Mesenchymal stem cell (in vitro differentiated cells and primary cell): ENCODE data around the gene NDUFA12.

ENCODE experiments used
- DNase-seq: peaks from one replicate; pipeline ENCODE4 v3.0.0-alpha.2; 2013
- H2AFZ ChIP-seq: one replicate; pipeline ENCODE4 v1.6.1; 2013; ENCODE audit warnings: low read depth, mild to moderate bottlenecking, control low read depth, inconsistent platforms, low read length, moderate library complexity
- H2AK5ac ChIP-seq: 2 replicates; pipeline ENCODE4 v1.6.1; 2013; ENCODE audit warnings: low read length, moderate library complexity, mild to moderate bottlenecking, inconsistent platforms; ENCODE audit not compliant: severe bottlenecking
- H2BK120ac ChIP-seq: one replicate; pipeline ENCODE4 v1.6.1; 2013; ENCODE audit warnings: low read depth, mild to moderate bottlenecking, inconsistent platforms, low read length, moderate library complexity
- H2BK12ac ChIP-seq, 2 experiments: one replicate each; pipeline ENCODE4 v1.6.1; 2013; ENCODE audit warnings: inconsistent platforms in 2 of 2, low read length in 2 of 2, mild to moderate bottlenecking in 2 of 2, moderate library complexity in 2 of 2, control low read depth in 1 of 2
- H2BK15ac ChIP-seq: one replicate; pipeline ENCODE4 v1.6.1; 2013; ENCODE audit warnings: mild to moderate bottlenecking, low read depth, inconsistent platforms; ENCODE audit not compliant: poor library complexity, severe bottlenecking
- H2BK5ac ChIP-seq: 2 replicates; pipeline ENCODE4 v1.6.1; 2013; ENCODE audit warnings: low read depth, mild to moderate bottlenecking, low read length, control low read depth, inconsistent platforms; ENCODE audit not compliant: poor library complexity, severe bottlenecking
- H3K14ac ChIP-seq, 2 experiments: one replicate each; pipeline ENCODE4 v1.6.1; 2013; ENCODE audit warnings: inconsistent platforms in 2 of 2, low read length in 2 of 2, control low read depth in 1 of 2, mild to moderate bottlenecking in 1 of 2, moderate library complexity in 1 of 2
- H3K18ac ChIP-seq, 2 experiments: one replicate each; pipeline ENCODE4 v1.6.1; 2013; ENCODE audit warnings: inconsistent platforms in 2 of 2, low read length in 2 of 2, control low read depth in 1 of 2, low read depth in 1 of 2, mild to moderate bottlenecking in 1 of 2
- H3K23ac ChIP-seq, 2 experiments: one replicate each; pipeline ENCODE4 v1.6.1; 2013; ENCODE audit warnings: inconsistent platforms in 2 of 2, low read length in 2 of 2, mild to moderate bottlenecking in 2 of 2, moderate library complexity in 2 of 2, control low read depth in 1 of 2
- H3K27ac ChIP-seq: 2 replicates; pipeline ENCODE4 v1.5.1; 2013; ENCODE audit warnings: mild to moderate bottlenecking, moderate library complexity, low read length, control low read depth, inconsistent platforms; ENCODE audit not compliant: poor library complexity, severe bottlenecking
- H3K27me3 ChIP-seq, 2 experiments: 2 replicates each; pipeline versions ENCODE4 v1.6.1 to v1.7.0; 2013; ENCODE audit warnings: low read length in 2 of 2, mild to moderate bottlenecking in 2 of 2, moderate library complexity in 2 of 2, control low read depth in 1 of 2, inconsistent platforms in 1 of 2; ENCODE audit not compliant: control insufficient read depth in 1 of 2, insufficient read depth in 1 of 2
- H3K36me3 ChIP-seq, 2 experiments: 2 replicates each; pipeline versions ENCODE4 v1.6.1 to v1.7.0; 2013; ENCODE audit warnings: low read length in 2 of 2, control low read depth in 1 of 2, inconsistent platforms in 1 of 2, low read depth in 1 of 2, mild to moderate bottlenecking in 1 of 2; ENCODE audit not compliant: insufficient read depth in 2 of 2, control insufficient read depth in 1 of 2
- H3K4ac ChIP-seq, 2 experiments: one replicate each; pipeline ENCODE4 v1.6.1; 2013; ENCODE audit warnings: inconsistent platforms in 2 of 2, low read length in 2 of 2, mild to moderate bottlenecking in 2 of 2, moderate library complexity in 2 of 2, control low read depth in 1 of 2, low read depth in 1 of 2
- H3K4me1 ChIP-seq: 2 replicates; pipeline ENCODE4 v1.6.1; 2013; ENCODE audit warnings: low read depth, low read length, control low read depth; ENCODE audit not compliant: control insufficient read depth, insufficient read depth
- H3K4me2 ChIP-seq: 2 replicates; pipeline ENCODE4 v1.6.1; 2013; ENCODE audit warnings: low read length, mild to moderate bottlenecking, inconsistent platforms; ENCODE audit not compliant: poor library complexity, severe bottlenecking
- H3K4me3 ChIP-seq, 2 experiments: 2 replicates each; pipeline versions ENCODE4 v1.5.1 to v1.7.0; 2013; ENCODE audit warnings: low read length in 2 of 2, mild to moderate bottlenecking in 2 of 2, control low read depth in 1 of 2, low read depth in 1 of 2; ENCODE audit not compliant: insufficient read depth in 1 of 2
- H3K79me1 ChIP-seq: replicated peaks from 2 replicates; pipeline ENCODE4 v1.6.1; 2013; ENCODE audit warnings: mild to moderate bottlenecking, control low read depth, low read length, inconsistent platforms; ENCODE audit not compliant: poor library complexity, severe bottlenecking
- H3K9ac ChIP-seq: 2 replicates; pipeline ENCODE4 v1.7.0; 2013; ENCODE audit warnings: mild to moderate bottlenecking, low read length, moderate library complexity
- H3K9me3 ChIP-seq: 2 replicates; pipeline ENCODE4 v1.7.0; 2013; ENCODE audit warnings: mild to moderate bottlenecking, low read length; ENCODE audit not compliant: control insufficient read depth
- H4K8ac ChIP-seq: one replicate; pipeline ENCODE4 v1.6.1; 2013; ENCODE audit warnings: inconsistent platforms, mild to moderate bottlenecking, low read length, moderate library complexity
- H4K91ac ChIP-seq: one replicate; pipeline ENCODE4 v1.6.1; 2013; ENCODE audit warnings: mild to moderate bottlenecking, low read length, inconsistent platforms
- WGBS: methylation state at CpG from one replicate; pipeline ENCODE4 v1.1.7; 2013; ENCODE audit warnings: mixed read lengths; 5-methylcytosine and 5-hydroxymethylcytosine counted together

The NDUFA12 gene

DNA sequence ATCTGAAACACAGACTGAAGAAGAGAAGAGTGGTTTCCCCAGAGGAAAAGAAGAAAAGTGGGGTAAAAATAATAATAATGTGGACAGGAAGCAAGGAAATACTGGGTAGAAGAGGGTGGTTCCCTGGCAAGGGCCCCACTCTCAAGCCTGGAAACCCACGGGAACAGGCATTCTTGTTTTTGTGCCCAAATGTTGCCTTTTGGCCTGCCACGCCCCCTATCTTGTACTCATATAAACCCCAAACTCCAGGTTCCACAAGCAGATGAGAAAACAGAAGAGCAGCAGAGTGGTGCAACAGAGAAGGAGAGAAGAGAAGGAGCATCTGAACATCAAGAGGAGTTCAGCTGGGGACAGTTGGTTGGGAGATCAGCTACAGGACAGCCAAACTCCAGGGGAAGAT lies 51.2 kb downstream of the NDUFA12 start:
- Histone ChIP-seq H3K4me3 (no peak overlapping the region), H2BK5ac (no peak overlapping the region), H3K36me3 (no peaks in the 10 kb centered on the region), H2BK15ac (no peak overlapping the region), H3K4ac (no peak overlapping the region), H2BK12ac (no peak overlapping the region), H3K9ac (no peak overlapping the region), H3K79me1 (no peaks in the 10 kb centered on the region), H4K91ac (no peak overlapping the region), H2AK5ac (no peak overlapping the region), H3K18ac (no peak overlapping the region), H3K27ac (no peak overlapping the region), H3K27me3 (peaks cover 3 to 6% of the 10 kb centered on the region in 2 experiments), H3K9me3 (no peaks in the 10 kb centered on the region), H2BK120ac (no peak overlapping the region), H2AFZ (no peak overlapping the region), H3K23ac (no peak overlapping the region), H4K8ac (no peak overlapping the region), H3K4me2 (no peak overlapping the region), H3K14ac (no peak overlapping the region), H3K4me1 (no peaks in the 10 kb centered on the region)
- WGBS, result no CpG with 5 or more reads among the region's 2 CpGs
- DNase-seq, result no peak

DNA sequence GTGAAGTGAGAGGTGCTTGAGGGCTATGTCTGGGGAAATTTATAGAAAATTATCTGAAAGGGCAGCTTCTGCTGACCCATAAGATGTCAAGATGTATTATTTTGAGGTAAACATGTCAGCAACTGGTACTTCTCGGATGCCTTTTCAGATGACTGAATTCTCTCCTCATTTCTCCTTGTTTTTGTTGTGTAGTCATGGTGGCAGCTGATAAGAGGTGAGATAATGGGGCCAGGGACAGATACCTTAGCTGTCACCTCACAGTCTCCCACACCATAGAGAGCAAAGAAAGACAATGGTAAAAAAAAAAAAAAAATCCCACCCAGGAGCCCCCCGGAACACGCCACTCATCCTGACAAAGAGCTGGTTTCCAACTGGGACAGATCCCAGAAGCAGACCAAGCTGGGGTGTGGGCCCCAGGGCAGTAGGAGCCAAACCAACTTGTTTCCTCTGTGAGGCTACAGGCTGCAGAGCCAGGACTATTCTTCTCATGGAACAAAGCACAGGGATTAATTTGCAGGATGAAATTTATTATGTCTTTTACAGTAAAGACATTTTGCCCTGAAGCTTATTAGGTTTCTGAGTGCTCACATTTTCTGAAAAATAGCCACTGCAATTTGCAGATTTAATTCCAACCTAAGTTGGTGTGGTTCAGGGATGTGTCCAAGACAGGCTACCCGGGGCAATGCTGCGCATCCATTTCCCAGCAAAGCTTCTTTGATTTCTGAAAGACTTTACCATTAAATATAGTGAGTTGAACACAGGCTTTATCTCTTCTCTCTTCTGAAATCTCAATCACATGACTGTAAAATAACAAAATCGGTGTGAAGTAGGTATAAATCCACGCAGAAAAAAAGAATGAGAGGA lies 52.2 kb downstream of the NDUFA12 start:
- Histone ChIP-seq H3K9me3 (no peaks in the 10 kb centered on the region), H3K79me1 (no peaks in the 10 kb centered on the region), H2BK5ac (no peak overlapping the region), H3K23ac (no peak overlapping the region), H3K27me3 (peaks cover 3 to 6% of the 10 kb centered on the region in 2 experiments), H4K8ac (no peak overlapping the region), H3K4me2 (no peak overlapping the region), H2AFZ (no peak overlapping the region), H3K36me3 (no peaks in the 10 kb centered on the region), H3K18ac (no peak overlapping the region), H3K14ac (no peak overlapping the region), H3K4me1 (no peaks in the 10 kb centered on the region), H2BK15ac (no peak overlapping the region), H3K9ac (no peak overlapping the region), H3K4ac (no peak overlapping the region), H4K91ac (no peak overlapping the region), H3K4me3 (no peak overlapping the region), H2BK12ac (no peak overlapping the region), H2BK120ac (no peak overlapping the region), H2AK5ac (no peak overlapping the region), H3K27ac (no peak overlapping the region)
- no peak for DNase-seq
- 78% methylated on average over 4 of the region's 7 CpGs for WGBS

DNA sequence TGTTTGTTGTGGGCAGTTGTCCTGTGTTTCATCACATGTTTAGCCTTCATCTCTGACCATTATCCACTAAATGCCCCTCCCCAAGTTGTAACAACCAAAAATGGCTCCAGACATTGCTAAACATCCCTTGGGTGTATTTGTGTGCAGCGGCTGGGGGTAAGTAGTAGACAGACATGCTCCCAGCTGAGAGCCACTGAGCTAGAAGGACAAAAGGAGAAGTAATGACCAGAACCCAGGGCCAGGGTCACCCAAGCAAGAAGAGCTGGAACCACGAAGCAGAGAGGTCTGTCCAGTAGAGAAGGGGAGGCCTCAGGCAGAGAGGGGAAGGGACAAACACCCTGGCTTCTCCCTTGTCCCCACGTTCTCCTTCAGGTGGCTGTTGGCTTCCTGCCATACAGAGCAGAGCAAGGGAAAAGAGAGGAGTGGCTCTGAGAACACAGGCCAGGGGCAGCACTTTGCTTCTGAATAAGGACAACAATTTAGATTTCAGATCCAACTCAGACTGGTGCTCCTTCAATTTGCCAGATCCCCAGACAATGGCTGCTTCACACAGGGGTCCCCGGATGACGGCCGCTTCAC lies 55.2 kb downstream of the NDUFA12 start:
- Histone ChIP-seq H2BK120ac (no peak overlapping the region), H3K79me1 (no peaks in the 10 kb centered on the region), H3K9ac (no peak overlapping the region), H3K4me2 (no peak overlapping the region), H4K91ac (no peak overlapping the region), H2AK5ac (no peak overlapping the region), H3K4me3 (no peak overlapping the region), H4K8ac (no peak overlapping the region), H3K4me1 (no peaks in the 10 kb centered on the region), H3K36me3 (no peaks in the 10 kb centered on the region), H2BK12ac (no peak overlapping the region), H2BK15ac (no peak overlapping the region), H3K27me3 (no peaks in the 10 kb centered on the region), H3K9me3 (no peaks in the 10 kb centered on the region), H2AFZ (no peak overlapping the region), H3K4ac (no peak overlapping the region), H2BK5ac (no peak overlapping the region), H3K27ac (no peak overlapping the region), H3K14ac (no peak overlapping the region), H3K18ac (no peak overlapping the region), H3K23ac (no peak overlapping the region)
- DNase-seq, result no peak
- WGBS, result 90% methylated on average over 6 of the region's 6 CpGs

DNA sequence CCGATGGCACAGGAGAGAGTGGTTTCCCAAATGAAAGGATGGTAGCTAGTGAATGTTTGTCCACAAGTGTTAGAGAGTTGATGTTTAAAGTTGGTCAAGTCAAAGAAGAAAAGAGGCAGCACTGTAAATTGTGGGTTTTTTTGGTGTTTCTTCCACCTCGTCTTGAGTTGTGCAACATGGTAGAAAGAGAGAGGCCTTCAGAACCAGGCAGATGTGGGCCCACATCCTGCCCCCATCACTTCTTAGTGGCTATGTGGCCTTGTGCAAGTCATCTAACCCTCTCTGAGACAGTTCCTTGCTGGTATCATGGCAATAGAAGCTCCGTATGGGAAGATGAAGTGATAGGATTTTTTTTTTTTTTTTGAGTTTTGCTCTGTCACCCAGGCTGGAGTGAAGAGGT lies 60.8 kb downstream of the NDUFA12 start:
- Histone ChIP-seq H2BK15ac (no peak overlapping the region), H3K27ac (no peak overlapping the region), H3K4ac (no peak overlapping the region), H3K4me1 (peaks cover 2% of the 10 kb centered on the region), H3K18ac (no peak overlapping the region), H3K27me3 (no peaks in the 10 kb centered on the region), H2AFZ (no peak overlapping the region), H3K4me2 (no peak overlapping the region), H2BK12ac (no peak overlapping the region), H3K9me3 (no peaks in the 10 kb centered on the region), H2BK120ac (no peak overlapping the region), H3K4me3 (no peak overlapping the region), H2AK5ac (no peak overlapping the region), H3K23ac (no peak overlapping the region), H3K79me1 (no peaks in the 10 kb centered on the region), H4K8ac (no peak overlapping the region), H3K9ac (no peak overlapping the region), H3K14ac (no peak overlapping the region), H4K91ac (no peak overlapping the region), H2BK5ac (no peak overlapping the region), H3K36me3 (no peaks in the 10 kb centered on the region)
- 93% methylated on average over 3 of the region's 3 CpGs for WGBS
- no peak for DNase-seq
